ENCODE data around the gene TENM3.

TENM3 gene

DNA sequence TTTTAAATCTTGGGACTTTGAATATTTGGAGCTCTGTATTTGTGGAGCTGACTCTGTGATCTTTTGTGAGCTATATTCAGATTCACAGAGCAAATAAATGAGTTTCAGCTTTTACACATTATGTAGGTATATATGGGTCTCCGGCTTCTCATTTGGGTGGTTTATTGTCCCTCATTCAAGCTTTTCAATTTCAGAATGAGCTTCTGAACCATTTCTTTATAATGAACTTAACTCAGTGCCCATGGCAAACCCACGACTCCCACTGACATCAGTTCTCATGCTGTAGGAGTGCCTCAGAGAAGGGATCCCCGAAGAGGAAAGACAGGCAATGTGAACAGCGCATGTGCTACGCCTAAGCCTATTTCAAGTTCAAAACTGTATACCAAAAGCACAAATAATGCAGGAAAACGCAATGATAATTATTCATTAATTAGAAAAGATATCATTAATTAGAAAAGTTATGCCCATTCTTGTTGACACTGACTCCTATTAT, 517.4 kb downstream of the TENM3 start:
- no peak for DNase-seq

DNA sequence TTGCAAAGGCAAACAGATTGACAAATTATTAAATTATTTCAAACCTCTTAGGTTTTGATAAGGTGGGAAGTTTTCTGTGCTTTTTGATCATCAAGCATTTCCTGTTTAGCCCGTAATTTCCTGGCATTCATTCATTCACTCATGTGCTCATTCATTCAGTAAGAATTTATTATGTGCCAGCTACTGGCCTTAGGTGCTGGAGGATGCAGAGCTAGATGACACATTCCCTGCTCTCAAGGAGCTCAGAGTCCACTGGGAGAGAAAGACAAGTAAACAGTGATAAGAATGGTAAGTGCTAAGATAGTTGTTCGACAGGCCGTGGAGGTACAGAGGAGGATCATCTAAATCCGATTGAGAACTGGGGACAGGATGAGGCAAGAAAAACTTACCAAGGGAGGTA, 520.9 kb downstream of the TENM3 start:
- DNase-seq: no peak

GRCh38 chr4:182764642-182765041, 521.4 kb downstream of the TENM3 start:
- no peak for DNase-seq

DNA sequence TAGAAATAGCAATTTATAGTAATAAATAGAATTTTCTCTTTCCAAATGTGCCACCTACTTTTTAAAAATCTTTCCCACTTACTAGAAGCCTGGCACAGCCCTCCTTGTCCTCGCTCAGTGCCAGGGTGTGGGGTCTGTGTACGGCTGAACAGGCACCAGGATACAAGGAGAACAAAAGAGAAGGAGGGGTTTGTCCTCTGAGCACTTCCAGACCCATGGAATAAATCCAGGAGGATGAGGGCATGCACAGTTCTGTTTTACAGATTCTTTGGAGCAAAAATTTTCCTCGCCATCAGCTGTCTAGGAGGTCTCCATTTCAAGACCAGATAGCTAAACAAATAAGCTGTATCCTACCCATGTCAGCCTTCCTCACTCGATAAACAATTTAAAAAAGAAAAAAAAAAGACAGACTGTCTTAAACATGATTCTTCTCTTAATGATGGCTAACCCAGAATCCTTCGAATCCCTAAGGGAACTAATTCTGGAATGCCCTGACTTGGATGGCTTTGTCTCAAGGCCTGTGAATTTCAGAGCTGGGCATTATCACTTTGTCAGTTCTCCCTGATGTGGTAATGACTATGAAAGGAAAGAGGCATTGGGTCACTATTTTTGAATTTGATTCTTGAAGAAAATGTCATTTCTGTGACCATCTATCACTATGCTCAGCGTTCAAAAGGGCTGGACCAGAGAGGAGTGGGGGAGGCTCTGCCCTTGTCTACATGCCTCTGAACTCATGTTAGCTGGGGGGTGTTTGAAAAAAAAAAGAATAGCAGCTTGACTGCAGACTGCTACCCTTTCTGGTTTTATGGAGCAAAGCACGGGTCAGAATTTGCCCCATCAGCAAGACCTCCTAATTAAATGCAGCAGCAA, 523.0 kb downstream of the TENM3 start:
- DNase-seq: no peak

DNA sequence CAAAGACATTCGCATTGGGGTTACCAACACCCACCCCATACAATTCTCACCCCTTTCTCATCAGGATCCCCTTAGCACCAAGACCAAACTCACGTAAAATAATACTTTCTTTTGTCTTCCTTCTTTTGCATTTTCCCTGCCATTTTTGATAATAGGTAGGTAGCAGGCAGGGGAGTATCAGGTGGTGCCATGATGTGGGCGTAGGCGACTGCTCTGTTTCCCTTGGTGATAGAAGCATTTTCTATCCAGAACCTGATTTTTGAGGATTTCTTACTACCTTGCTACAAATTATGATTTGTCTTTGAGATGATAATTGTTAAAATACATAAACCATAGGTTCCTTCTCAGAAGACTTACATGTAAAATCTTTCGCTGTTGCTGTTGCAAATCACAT, 523.7 kb downstream of the TENM3 start:
- no peak for DNase-seq

GRCh38 chr4:182768838-182769237, 525.6 kb downstream of the TENM3 start:
- DNase-seq: no peak

DNA sequence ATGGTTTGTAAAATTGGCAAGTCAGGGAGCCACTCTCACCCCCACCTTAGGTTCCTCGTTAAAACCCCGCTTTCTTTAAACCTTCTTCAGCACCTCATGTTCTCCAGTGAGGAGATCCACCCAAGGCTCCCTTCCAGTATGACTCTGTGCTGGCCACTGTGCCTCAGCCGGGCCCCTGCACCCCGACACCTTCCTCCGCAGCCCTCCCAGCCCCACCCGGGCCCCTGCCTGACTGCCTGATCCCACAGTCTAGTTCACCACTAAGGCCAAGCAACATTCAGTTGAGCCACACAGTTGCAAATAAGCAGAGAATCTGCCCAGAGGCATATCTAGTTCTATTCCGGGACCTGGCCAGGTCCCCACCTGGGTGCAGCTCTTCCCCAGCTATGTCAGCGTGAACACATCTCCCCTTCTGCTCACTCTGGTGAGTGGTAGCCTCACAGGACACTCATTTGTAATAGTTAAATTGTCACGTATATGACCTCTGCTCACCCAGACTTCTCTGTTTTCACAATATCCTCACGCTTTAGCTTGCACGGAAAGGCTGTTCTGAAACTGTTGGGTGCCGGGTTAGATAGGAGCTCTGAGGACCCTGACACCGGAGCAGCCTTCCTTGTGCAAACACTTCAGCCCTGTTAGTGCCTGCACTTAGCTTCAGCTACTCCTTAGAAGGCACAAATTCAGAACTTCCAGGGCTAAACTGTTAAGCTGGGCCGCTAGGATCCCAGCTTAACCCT, 527.2 kb downstream of the TENM3 start:
- no peak for DNase-seq

GRCh38 chr4:182770996-182771514, 527.9 kb downstream of the TENM3 start:
- no peak for DNase-seq

- no peak for DNase-seq
Measured at GRCh38 chr4:182775075-182775474, 531.9 kb downstream of the TENM3 start.

GRCh38 chr4:182776376-182777105, 533.3 kb downstream of the TENM3 start:
- no peak for DNase-seq

GRCh38 chr4:182778222-182778982, 535.2 kb downstream of the TENM3 start:
- DNase-seq: no peak

DNA sequence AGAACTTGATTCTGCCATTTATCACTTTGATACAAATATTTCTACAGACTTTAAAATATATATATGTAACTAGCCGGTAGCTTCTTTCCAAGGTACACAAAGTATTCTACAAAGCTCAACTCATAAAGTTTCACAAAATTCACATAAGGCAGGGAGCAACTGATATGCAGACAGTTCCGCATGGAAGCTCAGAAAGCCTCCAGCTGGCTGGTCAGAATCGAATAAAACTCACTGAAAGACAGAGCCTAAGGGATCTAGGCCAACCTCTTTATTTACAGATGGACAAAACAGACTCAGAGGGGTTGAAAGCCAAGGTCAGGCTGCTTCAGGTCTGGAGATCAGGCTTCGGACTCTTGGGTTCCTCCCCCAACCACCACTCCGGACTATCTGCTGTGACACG, 543.8 kb downstream of the TENM3 start:
- no peak for DNase-seq

GRCh38 chr4:182788201-182788600, 545.0 kb downstream of the TENM3 start:
- no peak for DNase-seq

DNA sequence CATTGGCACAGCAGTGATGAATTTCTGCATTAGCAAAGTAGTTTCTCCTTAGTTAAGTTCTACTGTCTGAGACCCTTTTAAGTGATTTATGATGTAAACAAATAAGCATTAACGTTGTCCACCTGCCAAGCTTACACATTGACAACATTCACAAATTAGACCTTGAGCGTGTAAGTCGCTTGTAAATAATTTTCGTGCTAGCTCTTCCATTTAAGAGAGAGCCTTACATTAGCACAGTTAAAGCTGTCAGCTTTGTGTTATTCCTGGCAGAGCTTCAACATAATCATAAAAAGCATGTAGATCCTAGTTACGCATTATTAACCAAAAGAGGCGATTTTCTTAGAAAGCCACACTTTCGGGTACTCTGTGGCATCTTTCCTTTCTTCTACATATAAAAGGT, 546.3 kb downstream of the TENM3 start:
- no peak for DNase-seq

DNA sequence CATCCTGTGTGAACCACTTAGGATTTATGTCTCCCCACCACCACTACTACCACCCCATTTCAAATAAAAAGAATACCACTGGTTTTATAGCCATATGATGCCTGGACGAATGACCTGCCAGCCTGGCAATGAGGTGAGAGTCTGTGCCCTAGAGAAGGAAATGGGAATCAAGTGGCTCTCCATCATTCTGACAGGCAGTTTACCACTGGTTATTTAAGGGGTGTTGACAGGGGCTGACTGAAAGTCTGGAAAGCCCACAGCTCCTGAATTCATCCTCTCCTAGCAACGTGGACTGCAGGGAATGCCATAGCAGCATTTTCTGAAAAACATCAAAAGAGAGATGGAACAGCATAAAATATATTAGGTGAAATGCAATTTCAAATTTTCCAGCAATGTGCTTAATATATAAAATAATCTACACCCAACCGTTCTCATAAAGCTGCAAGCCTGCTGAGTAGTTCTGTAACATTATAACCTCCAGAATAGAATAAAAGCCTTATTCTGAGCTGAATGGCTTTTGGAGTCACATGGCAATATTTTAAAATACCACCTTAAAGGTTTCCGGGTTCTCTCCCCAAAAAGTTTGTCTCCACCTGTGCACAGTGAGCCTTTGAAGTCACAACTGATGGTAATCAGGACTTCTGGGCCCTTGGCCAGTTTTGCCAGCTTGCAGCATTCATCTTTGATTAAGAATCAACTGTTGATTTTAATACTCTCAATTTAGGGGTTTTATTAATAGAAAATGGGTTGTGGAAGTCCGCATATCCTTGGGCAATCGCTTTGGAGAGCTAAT, 552.4 kb downstream of the TENM3 start:
- no peak for DNase-seq

- DNase-seq: no peak
Measured at GRCh38 chr4:182799515-182800215, 556.5 kb downstream of the TENM3 start.

DNA sequence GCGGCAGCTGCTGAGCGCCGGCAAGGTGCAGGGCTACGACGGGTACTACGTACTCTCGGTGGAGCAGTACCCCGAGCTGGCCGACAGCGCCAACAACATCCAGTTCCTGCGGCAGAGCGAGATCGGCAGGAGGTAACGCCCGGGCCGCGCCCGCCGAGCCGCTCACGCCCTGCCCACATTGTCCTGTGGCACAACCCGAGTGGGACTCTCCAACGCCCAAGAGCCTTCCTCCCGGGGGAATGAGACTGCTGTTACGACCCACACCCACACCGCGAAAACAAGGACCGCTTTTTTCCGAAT, 557.0 kb downstream of the TENM3 start:
- DNase-seq: no peak

DNA sequence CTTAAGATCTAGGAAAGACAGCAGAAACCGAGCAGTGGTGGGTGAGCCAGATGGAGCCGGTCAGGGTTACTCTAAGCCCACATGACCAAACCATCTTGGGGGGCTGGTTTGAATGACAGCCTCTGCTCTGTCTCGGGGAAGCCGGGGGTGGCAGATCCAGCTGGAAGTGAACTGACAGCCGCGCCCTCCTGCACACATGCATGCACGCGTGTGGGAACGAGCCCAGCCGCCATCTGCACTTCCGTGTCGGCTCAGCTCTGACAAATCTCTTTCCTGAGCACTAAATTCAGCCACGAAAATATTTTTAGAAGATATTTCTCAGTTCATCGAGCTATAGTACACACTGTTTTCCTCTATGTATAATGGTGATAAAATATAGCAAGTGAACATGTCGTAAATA, 558.4 kb downstream of the TENM3 start:
- DNase-seq: no peak

DNA sequence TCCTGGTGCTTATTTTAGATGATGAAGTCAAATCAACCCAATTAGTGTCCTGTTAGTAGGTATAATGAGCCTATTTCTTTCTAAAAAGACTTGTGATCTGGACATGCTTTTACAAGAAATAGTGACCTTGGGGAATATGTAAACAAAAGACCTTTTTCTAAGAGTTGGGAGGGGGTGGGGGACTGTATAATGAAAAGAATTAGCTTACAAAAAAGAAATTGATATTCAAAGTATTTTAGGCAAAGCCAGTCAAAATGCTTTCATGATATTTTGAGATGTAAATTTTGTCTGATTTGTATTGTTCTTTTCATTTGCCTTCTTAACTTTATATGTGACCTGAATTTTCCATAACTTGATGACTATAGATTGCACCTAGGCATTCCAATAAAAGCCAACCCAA, 559.4 kb downstream of the TENM3 start:
- DNase-seq: no peak

DNA sequence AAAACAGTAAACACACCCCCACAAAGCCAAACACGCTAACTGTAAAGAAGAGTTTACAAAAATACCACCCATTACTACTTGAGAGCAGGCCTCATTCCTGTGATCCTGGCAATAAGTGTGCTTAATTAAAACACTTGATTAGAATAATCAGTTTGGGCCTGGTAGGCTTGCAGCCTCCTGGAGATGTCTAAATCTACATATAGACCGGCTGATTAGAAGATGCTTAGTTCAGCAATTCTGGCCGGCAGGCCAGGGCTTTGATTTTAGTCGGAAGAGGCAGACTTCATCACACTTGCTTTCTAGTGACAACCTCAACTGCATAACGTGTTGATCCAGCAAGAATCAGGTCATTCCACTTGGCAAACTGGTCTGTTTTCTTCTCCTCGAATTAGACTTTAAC, 560.0 kb downstream of the TENM3 start:
- no peak for DNase-seq

DNA sequence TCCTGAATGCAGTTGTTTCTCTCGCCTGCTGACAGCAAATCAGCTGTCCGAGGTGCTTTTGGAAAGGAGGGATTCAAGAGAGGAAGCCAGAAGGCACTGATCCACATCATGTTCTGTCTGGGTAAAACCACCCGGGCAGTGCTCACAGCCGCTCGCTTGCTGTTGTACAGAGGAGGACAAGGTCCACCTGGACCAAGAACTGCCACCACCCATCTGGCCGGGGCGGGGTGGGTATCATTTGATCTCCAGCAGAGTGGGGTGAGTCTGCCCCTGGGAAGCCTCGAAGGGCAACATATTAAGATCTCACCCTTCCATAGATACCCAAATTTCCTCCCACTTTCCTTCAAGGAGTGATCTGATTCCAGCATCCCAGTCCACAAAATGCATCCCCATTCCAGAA, 560.9 kb downstream of the TENM3 start:
- no peak for DNase-seq

Measured in CD4-positive, alpha-beta T cell treated with Interleukin-4 for 1 hour (primary cell).